ENCODE data around the gene OR4D2. TPM values are rescaled to one million over a fixed set of nuclear protein-coding genes. Genes with fewer than 3 reads are reported as not detected.

OR4D2 gene
- polyA plus RNA-seq, 1 of the 3 experiments (the other 2 are of a cell fraction): not detected

DNA sequence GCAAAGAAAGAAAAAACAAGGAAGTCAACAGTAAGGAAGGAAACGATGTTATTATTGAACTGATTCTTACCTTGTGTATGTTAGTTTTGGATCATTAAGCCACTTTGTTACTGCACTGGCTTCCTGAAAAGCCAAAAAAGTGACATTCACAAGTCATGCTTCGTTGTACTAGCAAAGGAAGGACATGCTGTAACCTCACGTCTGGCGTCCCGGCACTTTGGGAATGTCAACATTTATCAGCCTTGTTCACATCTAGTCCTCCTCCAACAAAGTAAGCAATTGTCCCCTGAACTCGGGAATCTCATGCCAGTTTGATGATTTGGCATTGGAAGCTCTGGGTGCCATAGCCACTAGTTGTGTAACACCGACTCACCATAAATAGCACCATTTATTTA, 53.0 kb downstream of the OR4D2 start:
- Histone ChIP-seq H3K27me3 (ENCODE audit: insufficient read depth) (no peaks in the 10 kb centered on the region), H3F3A (replicated peaks; ENCODE audit: insufficient read depth) (peaks cover 14% of the 10 kb centered on the region), H3K4me1 (ENCODE audit: control insufficient read depth in 1 of 2, insufficient read depth in 2 of 2, low read depth in 1 of 2, low read length in 1 of 2) (peaks cover 3 to 10% of the 10 kb centered on the region in 2 experiments; a peak in 1 of 4 replicates), H3K9ac (no peak overlapping the region), H4K20me1 (ENCODE audit: insufficient read depth) (no peaks in the 10 kb centered on the region), H3K36me3 (replicated peaks in 1 of 2; ENCODE audit: control insufficient read depth in 1 of 2, insufficient read depth in 2 of 2, low read length in 1 of 2) (peaks cover 6 to 15% of the 10 kb centered on the region in 2 experiments), H3K9me3 (no peaks in the 10 kb centered on the region), H2AFZ (ENCODE audit: low read depth) (peak overlapping the region; percentile 98), H3K9me2 (no peaks in the 10 kb centered on the region), H3K27ac (ENCODE audit: low read depth in 2 of 2, low read length in 1 of 2) (no peak overlapping the region), H3K79me2 (ENCODE audit: insufficient read depth) (no peaks in the 10 kb centered on the region), H3K4me2 (peak overlapping the region; percentile 83), H3K4me3 (ENCODE audit: low read depth in 2 of 2, low read length in 1 of 2) (peak overlapping the region in 1 of 2 experiments; percentile 87; a peak in 2 of 4 replicates)
- TF ChIP-seq NFIC (IDR thresholded peaks at IDR 0.05; ENCODE audit: borderline replicate concordance): no peak
- ChIA-PET CTCF (interaction anchor here (0.6 to 3.4 kb wide), 18 partner anchors 8 to 196 kb away, joined by 3 to 27 read pairs (median 4); partner anchors contain the start of gene LPO), POLR2A (interaction anchor here (1.2 to 1.9 kb wide), 2 partner anchors 14 to 213 kb away, joined by 3 to 7 read pairs; partner anchors contain the start of gene SRSF1)
- 92% methylated on average over 7 of the region's 7 CpGs for WGBS (ENCODE audit: low lambda C conversion rate)
- peak; percentile 15 for DNase-seq

Other genes starting within 250 kb of the OR4D2 start
- 50.3 and 58.9 TPM in 2 replicates for gene CUEDC1, start 211.6 kb upstream of the OR4D2 start, polyA plus RNA-seq (2012; rRNA removed)
- 35.1 and 43.0 TPM in 2 replicates for gene VEZF1, start 178.7 kb upstream of the OR4D2 start, polyA plus RNA-seq (2012; rRNA removed)
- gene SRSF1, start 159.7 kb upstream of the OR4D2 start, polyA plus RNA-seq (2012; rRNA removed): 248 and 291 TPM in 2 replicates
- gene DYNLL2, start 83.6 kb upstream of the OR4D2 start, polyA plus RNA-seq (2012; rRNA removed): 27.0 and 27.4 TPM in 2 replicates
- not detected in 2 replicates for gene OR4D1, start 18.6 kb upstream of the OR4D2 start, polyA plus RNA-seq (2012; rRNA removed)
- gene EPX, start 25.7 kb downstream of the OR4D2 start, polyA plus RNA-seq (2012; rRNA removed): 0.02 TPM in 1 of 2 replicates, not detected in the other
- gene MKS1, start 52.3 kb downstream of the OR4D2 start, polyA plus RNA-seq (2012; rRNA removed): 28.5 and 32.8 TPM in 2 replicates
- gene LPO, start 71.6 kb downstream of the OR4D2 start, polyA plus RNA-seq (2012; rRNA removed): 0.02 TPM in 1 of 2 replicates, not detected in the other
- not detected in 2 replicates for gene MPO, start 114.0 kb downstream of the OR4D2 start, polyA plus RNA-seq (2012; rRNA removed)
- gene TSPOAP1, start 161.8 kb downstream of the OR4D2 start, polyA plus RNA-seq (2012; rRNA removed): 0.79 and 1.9 TPM in 2 replicates
- 165 and 205 TPM in 2 replicates for gene SUPT4H1, start 185.2 kb downstream of the OR4D2 start, polyA plus RNA-seq (2012; rRNA removed)